Measurements from ENCODE around the gene TSC22D2. TPM values are rescaled to one million over a fixed set of nuclear protein-coding genes. Genes with fewer than 3 reads are reported as not detected.

The TSC22D2 gene
- total RNA-seq, 1 donor from 2014 or later, result 22.7 TPM

- no peaks in the 10 kb centered on the region for H3K9me3 Mint-ChIP-seq
- peaks cover 3% of the 10 kb centered on the region for H3K27me3 Mint-ChIP-seq (ENCODE audit: insufficient read depth)
- DNase-seq (ENCODE audit: low spot score), result peak; percentile 55
- H3K4me1 Mint-ChIP-seq (ENCODE audit: low read depth), result peaks cover 53% of the 10 kb centered on the region
- intact Hi-C loops (cut with micrococcal nuclease), result loop anchor here (1.0 to 10.0 kb wide), 7 partner anchors 123 to 858 kb away; partner anchors contain the start of genes ERICH6, GPR171, PFN2 and SIAH2
- peak overlapping the region; percentile 95 for H3K27ac Mint-ChIP-seq
- peak overlapping the region; percentile 83 for H3K4me3 Mint-ChIP-seq
- H3K36me3 Mint-ChIP-seq (ENCODE audit: low read depth), result peaks cover 19% of the 10 kb centered on the region
Observed at GRCh38 chr3:150409512-150410310, 1.6 kb downstream of the TSC22D2 start.

GRCh38 chr3:150410311-150411105 lies 2.4 kb downstream of the TSC22D2 start:
- intact Hi-C loops (cut with micrococcal nuclease), result loop anchor here (1.0 to 5.0 kb wide), 3 partner anchors 85 to 857 kb away; partner anchors contain the start of gene SIAH2
- H3K9me3 Mint-ChIP-seq, result no peaks in the 10 kb centered on the region
- H3K27me3 Mint-ChIP-seq (ENCODE audit: insufficient read depth), result peaks cover 3% of the 10 kb centered on the region
- peak; percentile 17 for DNase-seq (ENCODE audit: low spot score)
- peaks cover 24% of the 10 kb centered on the region for H3K36me3 Mint-ChIP-seq (ENCODE audit: low read depth)
- H3K27ac Mint-ChIP-seq, result peak overlapping the region; percentile 78
- peaks cover 57% of the 10 kb centered on the region for H3K4me1 Mint-ChIP-seq (ENCODE audit: low read depth)
- peak overlapping the region; percentile 83 for H3K4me3 Mint-ChIP-seq

- H3K27ac Mint-ChIP-seq, result peak overlapping the region; percentile 78
- H3K27me3 Mint-ChIP-seq (ENCODE audit: insufficient read depth), result no peaks in the 10 kb centered on the region
- H3K4me3 Mint-ChIP-seq, result peak overlapping the region; percentile 83
- no peak for DNase-seq (ENCODE audit: low spot score)
- peaks cover 63% of the 10 kb centered on the region for H3K4me1 Mint-ChIP-seq (ENCODE audit: low read depth)
- peaks cover 30% of the 10 kb centered on the region for H3K36me3 Mint-ChIP-seq (ENCODE audit: low read depth)
- no peaks in the 10 kb centered on the region for H3K9me3 Mint-ChIP-seq
- intact Hi-C loops (cut with micrococcal nuclease), result loop anchor here (1.0 to 5.0 kb wide), 2 partner anchors 84 to 856 kb away; no protein-coding TSS in a partner anchor
Observed at GRCh38 chr3:150411106-150411460, 3.0 kb downstream of the TSC22D2 start.

- Mint-ChIP-seq H3K9me3 (no peaks in the 10 kb centered on the region), H3K4me1 (ENCODE audit: low read depth) (peaks cover 63% of the 10 kb centered on the region), H3K27ac (peak overlapping the region; percentile 52), H3K36me3 (ENCODE audit: low read depth) (peaks cover 30% of the 10 kb centered on the region), H3K27me3 (ENCODE audit: insufficient read depth) (no peaks in the 10 kb centered on the region), H3K4me3 (peak overlapping the region; percentile 83)
- intact Hi-C loops (cut with micrococcal nuclease), result loop anchor here (1.0 to 5.0 kb wide), 2 partner anchors 84 to 856 kb away; no protein-coding TSS in a partner anchor
- no peak for DNase-seq (ENCODE audit: low spot score)
Observed at GRCh38 chr3:150411546-150411945, 3.4 kb downstream of the TSC22D2 start.

- H3K27ac Mint-ChIP-seq, result peak overlapping the region; percentile 52
Observed at GRCh38 chr3:150411976-150412375, 3.9 kb downstream of the TSC22D2 start.

GRCh38 chr3:150412561-150413231 lies 4.6 kb downstream of the TSC22D2 start:
- peaks cover 62% of the 10 kb centered on the region for H3K4me1 Mint-ChIP-seq (ENCODE audit: low read depth)
- H3K36me3 Mint-ChIP-seq (ENCODE audit: low read depth), result peaks cover 38% of the 10 kb centered on the region

More at GRCh38 chr3:150411976-150412375, 3.9 kb downstream of the TSC22D2 start:
- Mint-ChIP-seq H3K4me1 (ENCODE audit: low read depth) (peaks cover 62% of the 10 kb centered on the region), H3K9me3 (no peaks in the 10 kb centered on the region), H3K36me3 (ENCODE audit: low read depth) (peaks cover 32% of the 10 kb centered on the region), H3K4me3 (peak overlapping the region; percentile 83), H3K27me3 (ENCODE audit: insufficient read depth) (no peaks in the 10 kb centered on the region)
- DNase-seq (ENCODE audit: low spot score), result no peak
- intact Hi-C loops (cut with micrococcal nuclease), result loop anchor here (1.0 to 5.0 kb wide), 2 partner anchors 83 to 855 kb away; no protein-coding TSS in a partner anchor

GRCh38 chr3:150414258-150414657 lies 6.2 kb downstream of the TSC22D2 start:
- H3K27me3 Mint-ChIP-seq (ENCODE audit: insufficient read depth), result no peaks in the 10 kb centered on the region
- intact Hi-C loops (cut with micrococcal nuclease), result loop anchor here (5.0 kb wide), 1 partner anchor 853 kb away; no protein-coding TSS in a partner anchor
- H3K36me3 Mint-ChIP-seq (ENCODE audit: low read depth), result peaks cover 44% of the 10 kb centered on the region
- no peak overlapping the region for H3K27ac Mint-ChIP-seq
- H3K4me3 Mint-ChIP-seq, result peak overlapping the region; percentile 63
- DNase-seq (ENCODE audit: low spot score), result no peak
- H3K4me1 Mint-ChIP-seq (ENCODE audit: low read depth), result peaks cover 71% of the 10 kb centered on the region
- no peaks in the 10 kb centered on the region for H3K9me3 Mint-ChIP-seq

More at GRCh38 chr3:150412561-150413231, 4.6 kb downstream of the TSC22D2 start:
- Mint-ChIP-seq H3K9me3 (no peaks in the 10 kb centered on the region), H3K27me3 (ENCODE audit: insufficient read depth) (no peaks in the 10 kb centered on the region), H3K27ac (peak overlapping the region; percentile 54), H3K4me3 (peak overlapping the region; percentile 83)
- intact Hi-C loops (cut with micrococcal nuclease), result loop anchor here (5.0 kb wide), 1 partner anchor 855 kb away; no protein-coding TSS in a partner anchor
- no peak for DNase-seq (ENCODE audit: low spot score)

- peaks cover 74% of the 10 kb centered on the region for H3K4me1 Mint-ChIP-seq (ENCODE audit: low read depth)
- peak overlapping the region; percentile 21 for H3K4me3 Mint-ChIP-seq
- H3K9me3 Mint-ChIP-seq, result no peaks in the 10 kb centered on the region
- H3K27me3 Mint-ChIP-seq (ENCODE audit: insufficient read depth), result no peaks in the 10 kb centered on the region
- no peak for DNase-seq (ENCODE audit: low spot score)
- intact Hi-C loops (cut with micrococcal nuclease), result loop anchor here (5.0 kb wide), 1 partner anchor 852 kb away; no protein-coding TSS in a partner anchor
- no peak overlapping the region for H3K27ac Mint-ChIP-seq
- H3K36me3 Mint-ChIP-seq (ENCODE audit: low read depth), result peaks cover 44% of the 10 kb centered on the region
Observed at GRCh38 chr3:150414959-150415358, 6.9 kb downstream of the TSC22D2 start.

- intact Hi-C loops (cut with micrococcal nuclease), result no loop called here
- Mint-ChIP-seq H3K36me3 (ENCODE audit: low read depth) (peaks cover 28% of the 10 kb centered on the region), H3K27ac (no peak overlapping the region), H3K4me3 (no peak overlapping the region), H3K4me1 (ENCODE audit: low read depth) (peaks cover 48% of the 10 kb centered on the region), H3K27me3 (ENCODE audit: insufficient read depth) (no peaks in the 10 kb centered on the region), H3K9me3 (no peaks in the 10 kb centered on the region)
- no peak for DNase-seq (ENCODE audit: low spot score)
Observed at GRCh38 chr3:150419076-150419868, 11.2 kb downstream of the TSC22D2 start.

- no peak for DNase-seq (ENCODE audit: low spot score)
- H3K27me3 Mint-ChIP-seq (ENCODE audit: insufficient read depth), result no peaks in the 10 kb centered on the region
- peaks cover 41% of the 10 kb centered on the region for H3K4me1 Mint-ChIP-seq (ENCODE audit: low read depth)
- H3K27ac Mint-ChIP-seq, result no peak overlapping the region
- H3K4me3 Mint-ChIP-seq, result no peak overlapping the region
- intact Hi-C loops (cut with micrococcal nuclease), result no loop called here
- H3K36me3 Mint-ChIP-seq (ENCODE audit: low read depth), result peaks cover 31% of the 10 kb centered on the region
- H3K9me3 Mint-ChIP-seq, result no peaks in the 10 kb centered on the region
Observed at GRCh38 chr3:150419959-150420358, 11.9 kb downstream of the TSC22D2 start.

- Mint-ChIP-seq H3K4me3 (no peak overlapping the region), H3K9me3 (no peaks in the 10 kb centered on the region), H3K4me1 (ENCODE audit: low read depth) (peaks cover 33% of the 10 kb centered on the region), H3K27ac (no peak overlapping the region), H3K36me3 (ENCODE audit: low read depth) (peaks cover 24% of the 10 kb centered on the region), H3K27me3 (ENCODE audit: insufficient read depth) (no peaks in the 10 kb centered on the region)
- DNase-seq (ENCODE audit: low spot score), result no peak
- intact Hi-C loops (cut with micrococcal nuclease), result no loop called here
Observed at GRCh38 chr3:150421256-150421655, 13.2 kb downstream of the TSC22D2 start.
